ENCODE results near the gene TMEM150C. TPM values are rescaled to one million over a fixed set of nuclear protein-coding genes. Genes with fewer than 3 reads are reported as not detected.

TMEM150C gene
- total RNA-seq, 2 experiments from 2014 or later = not detected

GRCh38 chr4:82588771-82589270 lies 27.0 kb upstream of the TMEM150C start:
- no peaks in the 10 kb centered on the region for H3K36me3 Mint-ChIP-seq (ENCODE audit: low read depth)
- Histone ChIP-seq H3K27ac (ENCODE audit: low read depth in 1 of 2, low read length in 2 of 2) (no peak overlapping the region), H3K4me1 (ENCODE audit: insufficient read depth, low read length) (no peaks in the 10 kb centered on the region), H3K4me3 (ENCODE audit: low read length) (no peak overlapping the region), H3K27me3 (ENCODE audit: control insufficient read depth in 1 of 2, insufficient read depth in 2 of 2, low read length in 2 of 2) (peaks cover 5 to 6% of the 10 kb centered on the region in 2 experiments), H3K9me3 (ENCODE audit: control insufficient read depth in 1 of 2, insufficient read depth in 1 of 2, low read length in 2 of 2) (no peaks in the 10 kb centered on the region), H3K36me3 (ENCODE audit: insufficient read depth, low read length) (no peaks in the 10 kb centered on the region)
- H3K9me3 Mint-ChIP-seq = no peaks in the 10 kb centered on the region
- ChIA-PET CTCF (interaction anchor here (0.7 kb wide), 1 partner anchor 154 kb away, joined by 3 read pairs; no protein-coding TSS in a partner anchor), POLR2A (no interaction called here)
- DNase-seq (no peak), ATAC-seq (ENCODE audit: poor library complexity) (no peak)
- H3K4me1 Mint-ChIP-seq (ENCODE audit: low read depth) = no peaks in the 10 kb centered on the region
- TF ChIP-seq CTCF (IDR thresholded peaks at IDR 0.05) = no peak
- intact Hi-C loops (cut with DNase I, micrococcal nuclease) = no loop called here
- peaks cover 23% of the 10 kb centered on the region for H3K27me3 Mint-ChIP-seq
- no peak overlapping the region for H3K4me3 Mint-ChIP-seq
- H3K27ac Mint-ChIP-seq = no peak overlapping the region

- Histone ChIP-seq H3K9me3 (ENCODE audit: control insufficient read depth in 1 of 2, insufficient read depth in 1 of 2, low read length in 2 of 2) (no peaks in the 10 kb centered on the region), H3K4me3 (ENCODE audit: low read length) (no peak overlapping the region), H3K27ac (ENCODE audit: low read depth in 1 of 2, low read length in 2 of 2) (no peak overlapping the region), H3K4me1 (ENCODE audit: insufficient read depth, low read length) (no peaks in the 10 kb centered on the region), H3K36me3 (ENCODE audit: insufficient read depth, low read length) (no peaks in the 10 kb centered on the region), H3K27me3 (ENCODE audit: control insufficient read depth in 1 of 2, insufficient read depth in 2 of 2, low read length in 2 of 2) (peaks cover 5 to 6% of the 10 kb centered on the region in 2 experiments)
- TF ChIP-seq CTCF (IDR thresholded peaks at IDR 0.05) = no peak
- ChIA-PET POLR2A (no interaction called here), CTCF (no interaction called here)
- Mint-ChIP-seq H3K4me3 (no peak overlapping the region), H3K27me3 (peaks cover 20% of the 10 kb centered on the region), H3K27ac (no peak overlapping the region), H3K9me3 (no peaks in the 10 kb centered on the region), H3K4me1 (ENCODE audit: low read depth) (no peaks in the 10 kb centered on the region), H3K36me3 (ENCODE audit: low read depth) (no peaks in the 10 kb centered on the region)
- no peak for DNase-seq
- no peak for ATAC-seq (ENCODE audit: poor library complexity)
- intact Hi-C loops (cut with DNase I, micrococcal nuclease) = no loop called here
Observed at GRCh38 chr4:82587826-82588540, 26.2 kb upstream of the TMEM150C start.

- no peak overlapping the region for H3K27ac Mint-ChIP-seq
- CTCF ChIA-PET = no interaction called here
- H3K4me1 Mint-ChIP-seq (ENCODE audit: low read depth) = no peaks in the 10 kb centered on the region
- no peak for TF ChIP-seq CTCF (IDR thresholded peaks at IDR 0.05)
- H3K4me3 ChIP-seq (ENCODE audit: low read length) = no peak overlapping the region
- DNase-seq = no peak
- H3K36me3 ChIP-seq (ENCODE audit: insufficient read depth, low read length) = no peaks in the 10 kb centered on the region
- no peak overlapping the region for H3K4me3 Mint-ChIP-seq
- intact Hi-C loops (cut with DNase I, micrococcal nuclease) = no loop called here
- ATAC-seq (ENCODE audit: poor library complexity) = no peak
- no peak overlapping the region for H3K27ac ChIP-seq (ENCODE audit: low read depth in 1 of 2, low read length in 2 of 2)
- no peaks in the 10 kb centered on the region for H3K9me3 ChIP-seq (ENCODE audit: control insufficient read depth in 1 of 2, insufficient read depth in 1 of 2, low read length in 2 of 2)
- POLR2A ChIA-PET = no interaction called here
- no peaks in the 10 kb centered on the region for H3K4me1 ChIP-seq (ENCODE audit: insufficient read depth, low read length)
- H3K36me3 Mint-ChIP-seq (ENCODE audit: low read depth) = no peaks in the 10 kb centered on the region
- no peaks in the 10 kb centered on the region for H3K9me3 Mint-ChIP-seq
- peaks cover 9% of the 10 kb centered on the region for H3K27me3 Mint-ChIP-seq
- peaks cover 0 to 5% of the 10 kb centered on the region in 2 experiments for H3K27me3 ChIP-seq (ENCODE audit: control insufficient read depth in 1 of 2, insufficient read depth in 2 of 2, low read length in 2 of 2)
Observed at GRCh38 chr4:82585690-82586435, 24.1 kb upstream of the TMEM150C start.

All from CD4-positive, alpha-beta T cell (primary cell).